ENCODE measurements around the gene NT5C. TPM values are rescaled to one million over a fixed set of nuclear protein-coding genes. Genes with fewer than 3 reads are reported as not detected.

NT5C gene
- total and polyA plus RNA-seq, 12 donors, result 17.1 to 71.7 (median 23.6) TPM

DNA sequence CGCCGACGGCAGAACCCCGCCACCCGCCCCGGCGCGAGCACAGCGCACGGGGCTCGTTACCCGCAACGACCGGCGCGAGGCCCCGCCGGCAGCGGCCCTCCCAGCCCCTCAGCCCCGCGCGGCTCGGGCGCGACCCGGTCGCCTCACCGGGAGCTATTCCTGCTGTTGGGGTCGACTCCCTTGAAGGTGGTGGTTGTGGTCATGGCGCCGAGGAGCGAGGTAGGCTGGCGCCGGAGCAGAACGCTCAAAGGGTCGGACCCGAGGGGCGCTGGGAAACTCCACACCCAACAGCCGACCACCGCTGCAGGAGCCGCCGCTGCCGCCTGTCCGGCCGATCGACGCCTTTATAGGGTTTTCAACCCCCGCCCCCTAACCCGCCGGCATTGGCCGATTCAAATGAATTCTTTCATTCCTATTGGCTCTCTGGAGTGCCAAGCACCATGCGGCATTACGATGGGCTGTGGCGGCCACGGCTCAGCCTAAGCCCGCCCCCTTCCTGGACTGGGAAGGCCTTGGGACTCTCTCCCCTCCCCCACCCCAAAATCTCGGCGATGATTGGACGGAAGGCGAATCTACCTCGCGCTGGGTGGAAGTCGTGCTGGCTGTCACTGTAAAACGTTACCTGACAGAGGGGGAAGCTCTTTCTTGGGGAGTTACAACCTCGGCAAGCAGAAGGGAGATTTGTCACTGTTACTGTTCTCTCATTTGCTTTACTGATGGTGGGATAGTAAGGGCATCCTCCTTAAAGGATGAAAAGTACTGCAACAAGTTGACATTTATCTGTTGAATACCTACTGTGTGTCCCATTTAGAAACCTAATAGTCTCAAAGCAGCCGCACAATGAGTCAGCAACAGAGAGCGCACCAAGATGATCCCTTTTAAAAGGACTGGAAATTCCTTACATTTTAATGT lies 22.9 kb upstream of the NT5C start, which contains the start of gene JPT1:
Gene JPT1 (minus strand): TSS at position 318 of the 912 bp plus-strand sequence. CDS start 115 bp downstream, at position 203.
- peaks cover 0 to 5% (median 0%) of the 10 kb centered on the region in 9 donors for H3K36me3 ChIP-seq
- no peak for TF ChIP-seq CTCF (IDR thresholded peaks at IDR 0.05)
- peak within 1 kb of the TSS; percentile 43 to 93 (median 80) for H3K4me3 ChIP-seq
- DNase-seq (peak; percentile 96 to 99), ATAC-seq (peak; percentile 100)
- H3K27me3 ChIP-seq, result no peaks in the 10 kb centered on the region
- H3K9me3 ChIP-seq, result no peaks in the 10 kb centered on the region
- WGBS, 2 donors, result 2 to 3% methylated on average over 48 to 67 of the region's 67 CpGs
- intact Hi-C loops (cut with DNase I), result loop anchor here in 2 of 10 donors (2.0 to 5.0 kb wide), 2 partner anchors 28 to 42 kb away; partner anchors contain the start of gene SUMO2 (in 1 of the 2)
- H3K4me1 ChIP-seq, result peaks cover 0 to 26% (median 13%) of the 10 kb centered on the region in 9 donors
- peak within 1 kb of the TSS in 9 of 10 donors; percentile 52 to 94 (median 84) for H3K27ac ChIP-seq

- no peak for TF ChIP-seq CTCF (IDR thresholded peaks at IDR 0.05)
- H3K27me3 ChIP-seq, result no peaks in the 10 kb centered on the region
- WGBS, 2 donors, result 1% methylated on average over 35 of the region's 35 CpGs
- DNase-seq (no peak), ATAC-seq (no peak)
- intact Hi-C loops (cut with DNase I), result loop anchor here in 2 of 10 donors (2.0 to 5.0 kb wide), 2 partner anchors 29 to 41 kb away; partner anchors contain the start of gene SUMO2 (in 1 of the 2)
- no peaks in the 10 kb centered on the region for H3K9me3 ChIP-seq
- H3K27ac ChIP-seq, result peak overlapping the region in 9 of 10 donors; percentile 52 to 94 (median 84)
- H3K4me1 ChIP-seq, result peaks cover 0 to 29% (median 13%) of the 10 kb centered on the region in 9 donors
- peaks cover 0 to 4% (median 0%) of the 10 kb centered on the region in 9 donors for H3K36me3 ChIP-seq
- H3K4me3 ChIP-seq, result peak overlapping the region; percentile 43 to 93 (median 80)
These were observed 22.2 kb upstream of the NT5C start for GRCh38 chr17:75153780-75154194.

- peaks cover 0 to 6% (median 0%) of the 10 kb centered on the region in 9 donors for H3K36me3 ChIP-seq
- WGBS, 2 donors, result 5 to 8% methylated on average over 28 of the region's 28 CpGs
- H3K4me3 ChIP-seq, result peak overlapping the region; percentile 43 to 93 (median 80)
- no peak for ATAC-seq
- peaks cover 0 to 35% (median 13%) of the 10 kb centered on the region in 9 donors for H3K4me1 ChIP-seq
- no peaks in the 10 kb centered on the region for H3K27me3 ChIP-seq
- H3K9me3 ChIP-seq, result no peaks in the 10 kb centered on the region
- no peak for TF ChIP-seq CTCF (IDR thresholded peaks at IDR 0.05)
- intact Hi-C loops (cut with DNase I), result loop anchor here in 2 of 10 donors (5.0 kb wide), 1 partner anchor 41 kb away; no protein-coding TSS in a partner anchor
- H3K27ac ChIP-seq, result peak overlapping the region in 1 of 10 donors; percentile 94
- peak in 1 of 2 donors; percentile 17 for DNase-seq
These were observed 21.6 kb upstream of the NT5C start for GRCh38 chr17:75152922-75153779.
